Hepatocyte (in vitro differentiated cells): Measurements from ENCODE around the gene RHBDD3.

ENCODE experiments used
- EZH2 ChIP-seq: fragments of 200-600 bp; sonication (generic); IDR thresholded peaks from 2 replicates; pipeline ENCODE4 v1.6.1; 2016; ENCODE audit warnings: antibody characterized with exemption, mild to moderate bottlenecking, borderline replicate concordance
- TF ChIP-seq, protein P1 (sequence below): fragments of 200-600 bp; sonication (generic); IDR thresholded peaks from 2 replicates; pipeline ENCODE4 v1.5.1; 2016; ENCODE audit warnings: antibody characterized with exemption, mild to moderate bottlenecking; ENCODE audit not compliant: poor library complexity

GRCh38 chr22:29255064-29255621 is 12.6 kb downstream of the RHBDD3 start:
- TF ChIP-seq, protein P1, sequence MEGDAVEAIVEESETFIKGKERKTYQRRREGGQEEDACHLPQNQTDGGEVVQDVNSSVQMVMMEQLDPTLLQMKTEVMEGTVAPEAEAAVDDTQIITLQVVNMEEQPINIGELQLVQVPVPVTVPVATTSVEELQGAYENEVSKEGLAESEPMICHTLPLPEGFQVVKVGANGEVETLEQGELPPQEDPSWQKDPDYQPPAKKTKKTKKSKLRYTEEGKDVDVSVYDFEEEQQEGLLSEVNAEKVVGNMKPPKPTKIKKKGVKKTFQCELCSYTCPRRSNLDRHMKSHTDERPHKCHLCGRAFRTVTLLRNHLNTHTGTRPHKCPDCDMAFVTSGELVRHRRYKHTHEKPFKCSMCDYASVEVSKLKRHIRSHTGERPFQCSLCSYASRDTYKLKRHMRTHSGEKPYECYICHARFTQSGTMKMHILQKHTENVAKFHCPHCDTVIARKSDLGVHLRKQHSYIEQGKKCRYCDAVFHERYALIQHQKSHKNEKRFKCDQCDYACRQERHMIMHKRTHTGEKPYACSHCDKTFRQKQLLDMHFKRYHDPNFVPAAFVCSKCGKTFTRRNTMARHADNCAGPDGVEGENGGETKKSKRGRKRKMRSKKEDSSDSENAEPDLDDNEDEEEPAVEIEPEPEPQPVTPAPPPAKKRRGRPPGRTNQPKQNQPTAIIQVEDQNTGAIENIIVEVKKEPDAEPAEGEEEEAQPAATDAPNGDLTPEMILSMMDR, result no peak
- TF ChIP-seq EZH2, result no peak
